Inflammatory macrophage (primary cell): ENCODE data around the gene APBB2.

ENCODE experiments used
- DNase-seq, 2 donors: peaks; one replicate each; pipeline ENCODE4 v3.0.0-alpha.2; 2020 to 2022

APBB2 gene

GRCh38 chr4:40967550-40967949 lies 246.8 kb downstream of the APBB2 start:
- no peak for DNase-seq

- DNase-seq, result no peak
Measured at GRCh38 chr4:40966091-40966490, 248.3 kb downstream of the APBB2 start.

GRCh38 chr4:40963897-40964478 lies 250.4 kb downstream of the APBB2 start:
- no peak for DNase-seq

GRCh38 chr4:40962551-40963180 lies 251.7 kb downstream of the APBB2 start:
- peak in 1 of 2 donors; percentile 21 for DNase-seq

- no peak for DNase-seq
Measured at GRCh38 chr4:40960941-40961340, 253.4 kb downstream of the APBB2 start.

- no peak for DNase-seq
Measured at GRCh38 chr4:40957281-40957680, 257.1 kb downstream of the APBB2 start.

GRCh38 chr4:40956721-40957255 lies 257.6 kb downstream of the APBB2 start:
- DNase-seq, result no peak

- no peak for DNase-seq
Measured at GRCh38 chr4:40954088-40954668, 260.2 kb downstream of the APBB2 start.

GRCh38 chr4:40953283-40954087 lies 260.9 kb downstream of the APBB2 start:
- no peak for DNase-seq

- DNase-seq, result no peak
Measured at GRCh38 chr4:40952672-40953071, 261.7 kb downstream of the APBB2 start.

GRCh38 chr4:40952217-40952616 lies 262.1 kb downstream of the APBB2 start:
- peak; percentile 22 to 76 for DNase-seq

- no peak for DNase-seq
Measured at GRCh38 chr4:40951026-40951425, 263.3 kb downstream of the APBB2 start.

- no peak for DNase-seq
Measured at GRCh38 chr4:40949358-40950100, 264.8 kb downstream of the APBB2 start.

GRCh38 chr4:40948014-40948413 lies 266.3 kb downstream of the APBB2 start:
- no peak for DNase-seq

GRCh38 chr4:40946652-40947051 lies 267.7 kb downstream of the APBB2 start:
- no peak for DNase-seq

- DNase-seq, result no peak
Measured at GRCh38 chr4:40940756-40941155, 273.6 kb downstream of the APBB2 start.

GRCh38 chr4:40940317-40940741 lies 274.0 kb downstream of the APBB2 start:
- DNase-seq, result no peak

GRCh38 chr4:40939856-40940255 lies 274.5 kb downstream of the APBB2 start:
- no peak for DNase-seq

GRCh38 chr4:40938337-40938736 lies 276.0 kb downstream of the APBB2 start:
- DNase-seq, result no peak

- DNase-seq, result no peak
Measured at GRCh38 chr4:40937140-40937725, 277.1 kb downstream of the APBB2 start.

- DNase-seq, result no peak
Measured at GRCh38 chr4:40934676-40935075, 279.7 kb downstream of the APBB2 start.
